Panc1 (cell line): ENCODE measurements around the gene WNT5B. TPM values are rescaled to one million over a fixed set of nuclear protein-coding genes. Genes with fewer than 3 reads are reported as not detected.

Experiments used
- ATAC-seq: fragments of 200-7000 bp; cut with Tn5 transposase; 2 replicates; pipeline ENCODE4 v1.9.1; 2020; ENCODE audit warnings: mild to moderate bottlenecking, moderate library complexity
- BruUV-seq: library from RNA; stranded (reverse); fragments of 400-500 nt; replicated peaks from 2 replicates; lab custom pipeline; 2021; lab: Mats Ljungman, UMichigan
- CTCF ChIA-PET: fragments of 300-600 bp; sonication (Branson Sonifier 250); formaldehyde crosslinking; loops from one replicate; lab custom pipeline; 2022; ENCODE audit warnings: antibody characterized with exemption; lab: Charles Lee
- POLR2A ChIA-PET: fragments of 300-600 bp; sonication (Branson Sonifier 250); formaldehyde crosslinking; loops from one replicate; lab custom pipeline; 2022; ENCODE audit warnings: antibody characterized with exemption; lab: Charles Lee
- DNase-seq: peaks from one replicate; pipeline ENCODE4 v3.0.0-alpha.2; 2010; ENCODE audit warnings: low read depth, low spot score
- H3K27ac ChIP-seq: 2 replicates; pipeline ENCODE4 v1.5.1; 2011; ENCODE audit warnings: mild to moderate bottlenecking, low read length, inconsistent platforms
- H3K27me3 ChIP-seq: fragments of 200-500 bp; sonication (Bioruptor generic); 2 replicates; pipeline ENCODE4 v1.6.0; 2014; ENCODE audit warnings: low read length, inconsistent platforms; ENCODE audit not compliant: control insufficient read depth, insufficient read depth
- H3K36me3 ChIP-seq: fragments of 200-500 bp; sonication (Bioruptor generic); 2 replicates; pipeline ENCODE4 v1.5.1; 2014; ENCODE audit warnings: inconsistent platforms, mild to moderate bottlenecking, low read length, moderate library complexity; ENCODE audit not compliant: control insufficient read depth, insufficient read depth
- H3K4me1 ChIP-seq: 2 replicates; pipeline ENCODE4 v1.5.1; 2011; ENCODE audit warnings: inconsistent platforms, mild to moderate bottlenecking, low read length, moderate library complexity; ENCODE audit not compliant: control insufficient read depth, insufficient read depth
- H3K4me3 ChIP-seq, 2 experiments: 2 replicates each; pipeline ENCODE4 v1.5.1; 2011 to 2012; ENCODE audit warnings: low read depth in 2 of 2, low read length in 2 of 2, mild to moderate bottlenecking in 2 of 2, inconsistent platforms in 1 of 2, moderate library complexity in 1 of 2
- H3K9me3 ChIP-seq: fragments of 200-500 bp; sonication (Bioruptor generic); 2 replicates; pipeline ENCODE4 v1.5.1; 2014; ENCODE audit warnings: low read depth, mild to moderate bottlenecking, inconsistent platforms, low read length, moderate library complexity; ENCODE audit not compliant: control insufficient read depth, insufficient read depth
- CTCF ChIP-seq: fragments of 450-650 bp; IDR thresholded peaks from 2 replicates; pipeline ENCODE4 v1.5.1; 2017; ENCODE audit warnings: mild to moderate bottlenecking
- POLR2AphosphoS5 ChIP-seq: IDR thresholded peaks from 2 replicates; pipeline ENCODE4 v1.6.1; 2012; ENCODE audit warnings: mild to moderate bottlenecking, low read depth, low read length, moderate library complexity
- REST ChIP-seq, 2 experiments: IDR thresholded peaks; 2 replicates each; pipeline ENCODE4 v1.6.1; 2011 to 2012; ENCODE audit warnings: low read depth in 2 of 2, control low read depth in 1 of 2, low read length in 1 of 2, mild to moderate bottlenecking in 1 of 2, moderate library complexity in 1 of 2; ENCODE audit not compliant: insufficient read depth in 1 of 2
- SIN3A ChIP-seq: IDR thresholded peaks from 2 replicates; pipeline ENCODE4 v1.6.1; 2012; ENCODE audit warnings: low read depth, mild to moderate bottlenecking, low read length, moderate library complexity, borderline replicate concordance; ENCODE audit not compliant: insufficient read depth
- TCF7L2 ChIP-seq: IDR thresholded peaks from 2 replicates; pipeline ENCODE4 v1.6.1; 2011; ENCODE audit warnings: mild to moderate bottlenecking, low read depth, low read length, inconsistent platforms
- in situ Hi-C: cut with HindIII; loops from 2 replicates; pipeline ENCODE4 v1.10.0; 2016; ENCODE audit warnings: low sequenced_read_pairs, low pct_unique_long_range_greater_than_20kb
- intact Hi-C: fragments of 100-400 bp; cut with micrococcal nuclease; formaldehyde crosslinking; loops from one replicate; pipeline ENCODE4 v1.10.0; 2022; ENCODE audit not compliant: unreplicated experiment
- total RNA-seq: library from RNA; stranded (reverse); gene quantifications from one replicate; pipeline ENCODE4 v1.2.1, GENCODE V29; 2021; ENCODE audit not compliant: unreplicated experiment

Gene WNT5B
- total RNA-seq, 1 experiment from 2014 or later: 36.9 TPM

- in situ Hi-C loops (no loop called here), intact Hi-C loops (no loop called here)
- ChIA-PET CTCF (interaction anchor here (0.7 kb wide), 1 partner anchor 290 kb away, joined by 3 read pairs; no protein-coding TSS in a partner anchor), POLR2A (no interaction called here)
- BruUV-seq: no TSS peak
- Histone ChIP-seq H3K9me3 (no peaks in the 10 kb centered on the region), H3K27ac (no peak overlapping the region), H3K36me3 (no peaks in the 10 kb centered on the region), H3K27me3 (no peaks in the 10 kb centered on the region), H3K4me1 (no peaks in the 10 kb centered on the region), H3K4me3 (no peak overlapping the region)
- no peak for DNase-seq
- ATAC-seq: no peak
- TF ChIP-seq CTCF: no peak
Measured at GRCh38 chr12:1650260-1650977, 21.4 kb downstream of the WNT5B start.

- POLR2A ChIA-PET: no interaction called here
Measured at GRCh38 chr12:1650978-1651361, 21.9 kb downstream of the WNT5B start.

More at GRCh38 chr12:1650978-1651361, 21.9 kb downstream of the WNT5B start:
- Histone ChIP-seq H3K4me1 (no peaks in the 10 kb centered on the region), H3K27ac (no peak overlapping the region), H3K9me3 (no peaks in the 10 kb centered on the region), H3K4me3 (no peak overlapping the region), H3K36me3 (no peaks in the 10 kb centered on the region), H3K27me3 (no peaks in the 10 kb centered on the region)
- in situ Hi-C loops (no loop called here), intact Hi-C loops (no loop called here)
- DNase-seq (no peak), ATAC-seq (no peak)
- CTCF ChIA-PET: no interaction called here
- TF ChIP-seq SIN3A (no peak), REST (IDR thresholded peaks at IDR 0.05; ENCODE audit: insufficient read depth in 1 of 2, low read depth in 2 of 2, low read length in 1 of 2) (no peak), TCF7L2 (no peak), CTCF (no peak), POLR2AphosphoS5 (no peak)
- BruUV-seq: no TSS peak
